ENCODE results near the gene TXN2. TPM values are rescaled to one million over a fixed set of nuclear protein-coding genes. Genes with fewer than 3 reads are reported as not detected.
"Not testable (repeated sequence)": the region's sequence is repeated elsewhere in the genome, so short reads cannot be mapped to it uniquely, and the experiment has no call there.

Gene TXN2
- total RNA-seq, 1 donor from 2014 or later, result 54.2 TPM

DNA sequence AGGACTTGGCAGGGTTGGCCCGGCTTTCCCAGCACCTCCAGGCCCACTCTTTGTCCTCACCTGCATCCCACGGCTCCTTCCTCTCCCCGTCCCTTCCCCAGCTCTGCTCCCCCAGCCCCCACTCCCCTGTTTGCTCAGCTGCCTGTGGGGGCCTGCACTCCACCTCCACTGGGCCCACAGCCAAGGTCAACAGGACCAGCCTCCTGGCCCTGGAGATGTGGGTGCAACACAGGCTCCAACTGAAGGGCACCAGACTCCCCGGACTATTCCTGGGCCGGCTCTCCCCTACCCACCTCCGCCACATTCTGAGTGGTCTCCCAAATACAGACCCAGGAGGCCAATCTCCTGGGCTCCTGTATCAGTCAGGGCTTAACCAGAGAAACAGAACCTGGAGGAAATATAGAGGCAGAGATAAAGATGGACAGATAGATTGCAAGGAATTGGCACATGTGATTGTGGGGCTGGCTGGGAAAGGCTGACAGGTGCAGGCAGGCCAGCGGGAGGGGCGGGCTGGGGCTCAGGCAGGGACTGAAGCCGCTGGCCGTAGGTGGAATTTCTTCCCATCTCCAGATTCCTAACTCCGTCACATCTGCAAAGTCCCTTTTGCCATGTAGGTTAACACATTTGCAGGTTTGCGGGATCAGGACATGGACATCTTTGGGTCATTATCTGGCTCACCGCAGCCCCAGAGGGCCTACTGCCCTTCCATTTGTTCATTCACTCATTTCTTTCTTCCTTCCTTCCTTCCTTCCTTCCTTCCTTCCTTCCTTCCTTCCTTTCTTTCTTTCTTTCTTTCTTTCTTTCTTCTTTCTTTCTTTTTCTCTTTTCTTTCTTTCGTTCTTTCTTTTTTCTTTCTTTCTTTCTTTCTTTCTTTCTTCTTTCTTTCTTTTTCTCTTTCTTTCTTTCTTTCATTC lies 47.9 kb downstream of the TXN2 start:
- H3K4me3 ChIP-seq, result no peak overlapping the region
- TF ChIP-seq, protein P1, sequence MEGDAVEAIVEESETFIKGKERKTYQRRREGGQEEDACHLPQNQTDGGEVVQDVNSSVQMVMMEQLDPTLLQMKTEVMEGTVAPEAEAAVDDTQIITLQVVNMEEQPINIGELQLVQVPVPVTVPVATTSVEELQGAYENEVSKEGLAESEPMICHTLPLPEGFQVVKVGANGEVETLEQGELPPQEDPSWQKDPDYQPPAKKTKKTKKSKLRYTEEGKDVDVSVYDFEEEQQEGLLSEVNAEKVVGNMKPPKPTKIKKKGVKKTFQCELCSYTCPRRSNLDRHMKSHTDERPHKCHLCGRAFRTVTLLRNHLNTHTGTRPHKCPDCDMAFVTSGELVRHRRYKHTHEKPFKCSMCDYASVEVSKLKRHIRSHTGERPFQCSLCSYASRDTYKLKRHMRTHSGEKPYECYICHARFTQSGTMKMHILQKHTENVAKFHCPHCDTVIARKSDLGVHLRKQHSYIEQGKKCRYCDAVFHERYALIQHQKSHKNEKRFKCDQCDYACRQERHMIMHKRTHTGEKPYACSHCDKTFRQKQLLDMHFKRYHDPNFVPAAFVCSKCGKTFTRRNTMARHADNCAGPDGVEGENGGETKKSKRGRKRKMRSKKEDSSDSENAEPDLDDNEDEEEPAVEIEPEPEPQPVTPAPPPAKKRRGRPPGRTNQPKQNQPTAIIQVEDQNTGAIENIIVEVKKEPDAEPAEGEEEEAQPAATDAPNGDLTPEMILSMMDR (IDR thresholded peaks at IDR 0.05), result no peak
- peak overlapping the region; percentile 36 for H3K27ac ChIP-seq
- H3K36me3 ChIP-seq, result no peaks in the 10 kb centered on the region
- no peaks in the 10 kb centered on the region for H3K27me3 ChIP-seq
- intact Hi-C loops (cut with DNase I), result no loop called here
- no peaks in the 10 kb centered on the region for H3K9me3 ChIP-seq
- H3K4me1 ChIP-seq, result peaks cover 36% of the 10 kb centered on the region
- peak; percentile 80 for DNase-seq
- peak; percentile 52 for ATAC-seq

DNA sequence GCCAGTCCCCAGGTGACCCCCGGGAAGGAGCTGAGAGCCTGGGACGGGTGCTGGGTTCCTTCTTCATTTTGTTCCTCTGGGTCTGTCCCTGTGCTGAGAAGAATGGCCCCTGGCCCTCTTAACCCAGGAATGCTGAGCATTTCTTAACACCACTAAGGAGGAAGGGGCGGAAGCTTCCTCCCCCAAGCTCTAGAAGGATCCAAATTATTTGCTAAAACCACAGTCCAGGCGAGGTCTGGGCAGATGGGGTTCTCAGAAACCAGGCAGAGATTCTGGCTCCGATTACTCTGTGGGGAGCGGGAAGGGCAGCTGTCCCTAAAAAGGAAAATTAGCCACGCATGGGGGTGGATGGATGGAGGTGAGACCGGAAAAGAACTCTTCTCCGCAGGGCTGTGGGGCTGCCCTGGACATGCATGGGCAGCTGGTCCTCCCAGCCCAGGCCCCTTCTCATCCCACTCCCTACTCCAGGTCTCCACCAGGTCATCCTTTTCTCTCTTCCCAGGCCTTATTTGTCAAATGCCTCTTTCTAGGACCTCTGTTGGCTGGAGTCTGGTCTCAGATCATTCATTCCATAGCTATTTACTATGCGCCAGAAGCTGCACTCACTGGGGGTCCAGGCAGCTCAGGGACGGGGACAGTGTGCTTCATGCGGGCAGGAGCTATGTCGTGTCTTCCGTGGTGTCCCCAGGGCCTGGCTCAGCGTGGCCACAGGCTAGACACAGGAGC lies 48.7 kb downstream of the TXN2 start:
- peaks cover 36% of the 10 kb centered on the region for H3K4me1 ChIP-seq
- intact Hi-C loops (cut with DNase I), result no loop called here
- peak; percentile 40 for ATAC-seq
- no peaks in the 10 kb centered on the region for H3K27me3 ChIP-seq
- TF ChIP-seq, protein P1 (IDR thresholded peaks at IDR 0.05), result no peak
- H3K36me3 ChIP-seq, result no peaks in the 10 kb centered on the region
- H3K4me3 ChIP-seq, result no peak overlapping the region
- peak overlapping the region; percentile 36 for H3K27ac ChIP-seq
- DNase-seq, result no peak
- no peaks in the 10 kb centered on the region for H3K9me3 ChIP-seq

DNA sequence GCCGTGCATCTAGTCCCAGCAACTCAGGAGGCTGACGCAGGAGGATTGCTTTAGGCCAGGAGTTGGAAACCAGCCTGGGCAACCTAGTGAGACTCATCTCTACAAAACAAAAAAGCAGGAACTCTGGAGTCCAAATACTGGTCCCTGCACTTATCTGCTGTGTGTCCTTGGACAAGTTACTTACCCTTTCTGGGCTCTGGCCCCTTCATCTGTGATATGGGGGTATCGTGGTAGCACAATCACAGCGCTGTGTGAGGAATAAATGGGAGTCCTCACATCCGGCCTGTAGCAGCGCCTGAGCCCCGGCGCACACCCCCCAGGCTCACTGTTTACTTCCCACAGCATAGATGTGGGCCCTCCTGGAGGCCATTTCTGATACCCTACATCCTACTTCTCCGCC lies 49.5 kb downstream of the TXN2 start:
- Histone ChIP-seq H3K27me3 (no peaks in the 10 kb centered on the region), H3K4me1 (peaks cover 36% of the 10 kb centered on the region), H3K9me3 (no peaks in the 10 kb centered on the region), H3K27ac (peak overlapping the region; percentile 36), H3K4me3 (no peak overlapping the region), H3K36me3 (no peaks in the 10 kb centered on the region)
- intact Hi-C loops (cut with DNase I), result no loop called here
- DNase-seq (no peak), ATAC-seq (no peak)
- TF ChIP-seq, protein P1 (IDR thresholded peaks at IDR 0.05), result no peak

DNA sequence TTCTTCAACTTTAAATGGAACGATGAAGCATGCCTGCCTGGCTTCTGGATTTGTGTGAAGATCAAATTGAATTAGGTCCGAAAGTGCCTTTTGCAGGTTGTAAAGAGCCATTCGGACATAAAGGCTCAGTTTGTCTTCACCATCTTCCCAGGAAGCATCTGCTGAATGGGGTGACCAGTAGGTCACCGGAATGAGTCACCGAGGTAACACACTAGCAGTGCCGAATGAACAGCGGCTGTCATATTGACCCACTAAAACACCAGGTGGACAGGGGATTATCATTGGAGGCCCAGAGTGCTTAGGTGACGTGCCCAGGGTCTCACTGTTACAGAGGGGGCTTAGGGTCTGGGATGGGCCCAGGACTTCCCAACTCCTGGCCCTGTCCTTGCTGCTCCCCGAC lies 50.6 kb downstream of the TXN2 start:
- H3K9me3 ChIP-seq, result no peaks in the 10 kb centered on the region
- DNase-seq (no peak), ATAC-seq (no peak)
- H3K4me1 ChIP-seq, result peaks cover 31% of the 10 kb centered on the region
- no peaks in the 10 kb centered on the region for H3K27me3 ChIP-seq
- no peak overlapping the region for H3K27ac ChIP-seq
- H3K4me3 ChIP-seq, result no peak overlapping the region
- TF ChIP-seq, protein P1 (IDR thresholded peaks at IDR 0.05), result no peak
- H3K36me3 ChIP-seq, result no peaks in the 10 kb centered on the region
- intact Hi-C loops (cut with DNase I), result no loop called here

DNA sequence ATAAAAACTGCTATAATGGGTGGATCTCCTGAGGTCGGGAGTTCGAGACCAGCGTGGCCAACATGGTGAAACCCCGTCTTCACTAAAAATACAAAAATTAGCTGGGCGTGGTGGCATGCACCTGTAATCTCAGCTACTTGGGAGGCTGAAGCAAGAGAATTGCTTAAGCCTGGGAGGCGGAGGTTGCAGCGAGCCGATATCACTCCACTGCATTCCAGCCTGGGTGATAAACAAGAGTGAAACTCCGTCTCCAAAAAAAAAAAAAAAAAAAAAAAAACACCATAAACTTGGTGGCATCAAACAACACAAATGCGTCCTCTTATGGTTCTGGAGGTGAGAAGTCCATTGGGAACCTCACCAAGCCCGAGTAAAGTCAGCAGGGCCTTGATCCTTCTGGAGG lies 53.5 kb downstream of the TXN2 start:
- H3K9me3 ChIP-seq; DNase-seq; H3K4me3 ChIP-seq; H3K36me3 ChIP-seq; intact Hi-C loops (cut with DNase I); ATAC-seq; H3K27me3 ChIP-seq; H3K27ac ChIP-seq: not testable (repeated sequence)
- H3K4me1 ChIP-seq, result peaks cover 20% of the 10 kb centered on the region

DNA sequence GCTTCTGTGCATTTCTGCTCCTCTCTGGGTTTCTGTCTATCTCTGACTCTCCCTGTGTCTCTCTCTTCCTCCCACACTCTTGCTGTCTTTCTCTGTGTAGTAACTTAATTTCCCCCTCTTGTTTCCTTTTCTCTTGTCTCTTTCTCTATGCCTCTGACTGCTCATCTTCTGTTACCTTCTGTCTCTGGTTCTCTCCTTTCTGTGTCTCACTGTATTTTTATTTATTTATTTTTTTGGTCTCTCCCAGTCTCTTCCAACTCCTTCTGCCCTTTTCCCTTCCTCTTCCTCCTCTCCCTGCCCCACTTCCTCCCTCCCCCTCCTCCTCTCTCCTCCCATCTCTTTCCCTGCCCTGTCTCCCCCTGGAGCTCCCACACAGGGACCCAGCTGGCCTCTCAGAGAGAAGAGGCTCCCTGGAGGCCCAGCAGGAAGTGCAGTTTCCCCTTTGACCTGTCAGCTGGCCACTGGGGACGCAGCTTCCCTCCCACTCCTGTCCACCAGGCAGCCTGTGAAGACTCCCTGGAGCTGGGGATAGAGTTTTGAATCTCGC lies 55.4 kb downstream of the TXN2 start:
- H3K4me3 ChIP-seq, result no peak overlapping the region
- no peaks in the 10 kb centered on the region for H3K36me3 ChIP-seq
- peak overlapping the region; percentile 47 for H3K27ac ChIP-seq
- H3K27me3 ChIP-seq, result no peaks in the 10 kb centered on the region
- DNase-seq, result peak; percentile 75
- TF ChIP-seq, protein P1 (IDR thresholded peaks at IDR 0.05), result no peak
- intact Hi-C loops (cut with DNase I), result no loop called here
- no peaks in the 10 kb centered on the region for H3K9me3 ChIP-seq
- H3K4me1 ChIP-seq, result peaks cover 12% of the 10 kb centered on the region
- peak; percentile 85 for ATAC-seq
